NCI-H1417 treated with DMSO at 0.1 percent for 48 hours (cell line): Measurements from ENCODE around the gene HDDC3.

Source experiments
- DNase-seq: peaks from one replicate; lab custom pipeline; 2025; lab: John Stamatoyannopoulos, UW

HDDC3 gene

DNA sequence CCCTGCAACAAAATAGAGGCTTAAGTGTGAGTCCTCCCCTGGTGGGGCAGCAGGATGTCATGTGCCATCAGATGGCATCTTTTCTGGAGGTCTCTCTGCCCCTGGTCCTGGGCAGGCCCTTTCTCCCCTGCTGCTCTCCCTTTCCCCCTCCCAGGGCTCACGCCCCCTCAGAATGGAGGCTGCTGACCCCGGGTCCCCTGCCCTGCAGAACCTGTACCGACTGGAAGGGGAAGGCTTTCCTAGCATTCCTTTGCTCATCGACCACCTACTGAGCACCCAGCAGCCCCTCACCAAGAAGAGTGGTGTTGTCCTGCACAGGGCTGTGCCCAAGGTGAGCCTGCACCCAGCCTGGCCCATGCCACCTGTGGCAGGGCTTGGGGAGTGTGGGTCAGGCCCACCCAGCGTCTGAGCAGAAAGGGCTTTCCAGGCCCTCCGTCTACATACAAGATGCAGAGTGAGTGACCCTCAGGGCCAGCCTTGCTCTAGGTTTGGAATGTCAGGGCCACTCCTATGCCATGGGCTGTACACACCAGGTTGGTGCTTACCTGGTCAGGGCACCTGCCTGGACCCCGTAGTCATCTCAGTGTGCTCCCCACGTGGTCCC is 40.9 kb downstream of the HDDC3 start:
- DNase-seq = no peak

DNA sequence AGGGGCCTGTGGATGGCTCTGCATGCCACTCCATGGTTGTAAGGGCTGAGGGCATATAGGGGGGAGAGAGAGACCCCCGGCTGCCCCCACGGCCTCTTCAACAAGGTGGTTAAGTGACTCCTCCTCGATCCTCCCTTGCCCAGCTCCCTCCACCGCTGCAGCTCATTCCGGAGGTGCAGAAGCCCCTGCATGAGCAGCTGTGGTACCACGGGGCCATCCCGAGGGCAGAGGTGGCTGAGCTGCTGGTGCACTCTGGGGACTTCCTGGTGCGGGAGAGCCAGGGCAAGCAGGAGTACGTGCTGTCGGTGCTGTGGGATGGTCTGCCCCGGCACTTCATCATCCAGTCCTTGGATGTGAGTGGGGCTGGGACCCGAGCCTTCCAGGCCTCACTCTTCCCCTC is 41.5 kb downstream of the HDDC3 start:
- no peak for DNase-seq

DNA sequence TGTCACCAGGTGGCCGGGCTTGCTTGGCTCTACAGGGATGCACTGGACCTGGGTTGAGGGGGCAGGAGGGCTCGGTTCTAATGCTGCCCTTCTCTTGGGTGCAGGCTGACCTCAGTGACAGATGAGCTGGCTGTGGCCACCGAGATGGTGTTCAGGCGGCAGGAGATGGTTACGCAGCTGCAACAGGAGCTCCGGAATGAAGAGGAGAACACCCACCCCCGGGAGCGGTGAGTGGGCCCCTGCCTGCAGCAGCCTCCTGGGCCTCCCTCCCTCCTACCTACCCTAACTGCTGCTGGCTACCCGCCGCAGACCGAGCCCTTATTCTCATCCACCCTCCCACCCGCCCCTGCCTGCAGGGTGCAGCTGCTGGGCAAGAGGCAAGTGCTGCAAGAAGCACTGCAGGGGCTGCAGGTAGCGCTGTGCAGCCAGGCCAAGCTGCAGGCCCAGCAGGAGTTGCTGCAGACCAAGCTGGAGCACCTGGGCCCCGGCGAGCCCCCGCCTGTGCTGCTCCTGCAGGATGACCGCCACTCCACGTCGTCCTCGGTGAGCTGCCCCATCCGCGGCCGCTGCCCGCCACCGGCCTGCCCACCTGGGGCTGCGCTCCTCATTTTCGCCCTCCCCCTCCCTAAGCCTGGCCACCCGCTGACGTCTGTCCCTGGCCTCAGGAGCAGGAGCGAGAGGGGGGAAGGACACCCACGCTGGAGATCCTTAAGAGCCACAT is 42.5 kb downstream of the HDDC3 start:
- no peak for DNase-seq

DNA sequence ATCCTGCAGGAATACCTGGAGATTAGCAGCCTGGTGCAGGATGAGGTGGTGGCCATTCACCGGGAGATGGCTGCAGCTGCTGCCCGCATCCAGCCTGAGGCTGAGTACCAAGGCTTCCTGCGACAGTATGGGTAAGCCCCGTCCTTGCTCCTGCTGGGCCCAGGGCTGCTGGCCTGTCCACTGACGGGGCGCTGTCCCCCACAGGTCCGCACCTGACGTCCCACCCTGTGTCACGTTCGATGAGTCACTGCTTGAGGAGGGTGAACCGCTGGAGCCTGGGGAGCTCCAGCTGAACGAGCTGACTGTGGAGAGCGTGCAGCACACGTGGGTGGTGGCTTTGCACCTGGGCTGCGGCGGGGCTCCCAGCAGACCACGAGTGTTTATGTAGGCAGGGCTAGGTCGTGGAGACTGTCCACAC is 43.0 kb downstream of the HDDC3 start:
- DNase-seq = no peak

DNA sequence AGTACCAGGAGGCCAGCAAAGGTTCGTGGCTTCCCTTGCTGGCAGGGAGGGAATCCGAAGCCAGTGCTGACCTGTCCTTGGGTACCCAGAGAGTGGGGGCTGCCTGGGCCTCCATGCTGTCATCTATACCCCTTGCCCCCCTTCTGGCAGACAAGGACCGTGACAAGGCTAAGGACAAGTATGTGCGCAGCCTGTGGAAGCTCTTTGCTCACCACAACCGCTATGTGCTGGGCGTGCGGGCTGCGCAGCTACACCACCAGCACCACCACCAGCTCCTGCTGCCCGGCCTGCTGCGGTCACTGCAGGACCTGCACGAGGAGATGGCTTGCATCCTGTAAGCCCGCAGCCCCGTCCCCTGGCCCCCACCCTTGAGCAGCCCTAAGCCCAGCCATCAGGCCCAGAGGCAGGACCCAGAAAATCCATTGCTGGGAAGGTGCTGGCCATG is 45.3 kb downstream of the HDDC3 start:
- no peak for DNase-seq

DNA sequence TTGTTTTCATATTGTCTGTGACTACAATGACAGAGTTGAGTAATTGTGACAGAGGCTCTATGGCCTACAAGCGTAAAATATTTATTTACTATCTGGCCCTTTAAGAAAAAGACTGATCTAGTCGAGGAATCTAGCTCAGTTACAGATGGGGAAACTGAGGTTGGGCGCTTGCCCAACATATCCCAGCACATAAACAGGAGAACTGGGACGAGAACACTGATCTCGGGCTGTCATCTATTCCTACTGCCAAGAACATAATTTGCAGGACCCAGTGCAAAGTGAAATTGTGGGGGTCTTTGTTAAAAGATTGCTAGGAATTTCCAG is 46.1 kb downstream of the HDDC3 start:
- no peak for DNase-seq

DNA sequence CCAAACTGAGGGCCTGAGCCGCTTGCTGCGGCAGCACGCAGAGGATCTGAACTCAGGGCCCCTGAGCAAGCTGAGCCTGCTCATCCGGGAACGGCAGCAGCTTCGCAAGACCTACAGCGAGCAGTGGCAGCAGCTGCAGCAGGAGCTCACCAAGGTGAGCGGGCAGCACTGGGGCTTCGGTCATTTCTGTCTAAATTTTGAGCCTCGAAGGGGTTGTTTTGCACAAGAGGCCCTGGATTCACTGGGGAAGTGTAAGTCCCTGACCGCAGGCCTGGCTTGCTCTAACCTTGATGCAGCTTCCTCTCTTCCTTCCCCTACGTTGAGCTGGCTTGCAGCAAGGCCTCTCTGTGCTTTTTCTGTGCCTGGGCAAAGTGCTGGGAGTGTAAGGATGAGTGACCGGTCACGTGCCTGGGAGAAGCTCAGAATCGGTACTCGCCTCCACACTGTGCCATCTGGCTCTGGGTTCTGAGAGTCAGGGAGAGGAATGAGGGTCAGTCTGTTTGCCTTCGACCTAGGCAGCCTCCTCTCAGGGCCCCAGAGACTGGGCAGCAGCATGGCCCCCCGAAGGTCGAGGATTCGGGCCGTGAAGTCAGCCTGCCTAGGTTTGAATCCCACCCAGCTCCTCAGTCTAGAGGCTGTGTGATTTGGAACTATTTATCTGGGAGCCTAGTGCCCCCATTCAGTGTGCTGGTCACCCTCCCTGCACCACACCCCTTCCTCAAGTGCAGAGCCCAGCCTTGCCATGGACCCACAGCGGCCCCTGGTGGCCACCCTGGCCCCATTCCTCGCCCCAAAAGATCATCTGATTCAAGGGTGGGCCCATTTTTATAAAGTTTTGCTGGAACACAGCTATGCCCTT is 46.7 kb downstream of the HDDC3 start:
- DNase-seq = no peak

DNA sequence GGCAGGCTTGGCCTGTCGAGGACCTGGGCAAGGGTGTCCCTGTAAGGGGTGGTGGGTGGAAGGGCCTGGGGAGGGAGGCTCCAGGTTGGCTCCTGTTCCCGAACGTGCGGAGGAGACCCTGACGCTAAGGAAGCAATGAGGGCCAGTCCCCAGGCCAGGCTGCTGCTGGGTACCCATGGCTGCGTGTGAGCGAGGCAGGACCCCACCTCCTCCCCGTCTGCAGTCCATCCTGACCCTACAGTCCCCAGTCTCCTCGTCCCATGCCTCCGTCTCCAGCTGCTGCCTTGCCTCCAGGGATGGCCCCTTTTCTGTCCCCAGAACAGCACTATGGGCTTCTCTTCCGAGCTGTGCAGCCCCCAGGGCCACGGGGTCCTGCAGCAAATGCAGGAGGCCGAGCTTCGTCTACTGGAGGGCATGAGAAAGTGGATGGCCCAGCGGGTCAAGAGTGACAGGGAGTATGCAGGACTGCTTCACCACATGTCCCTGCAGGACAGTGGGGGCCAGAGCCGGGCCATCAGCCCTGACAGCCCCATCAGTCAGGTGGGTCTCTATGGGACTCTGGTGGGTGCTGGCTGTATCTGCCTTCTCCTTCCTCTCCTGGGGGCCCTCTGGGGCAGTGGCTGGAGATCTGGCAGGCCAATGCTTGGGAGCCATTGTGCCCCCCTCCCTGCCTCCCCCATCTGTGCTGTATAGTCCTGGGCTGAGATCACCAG is 47.5 kb downstream of the HDDC3 start:
- DNase-seq = no peak

DNA sequence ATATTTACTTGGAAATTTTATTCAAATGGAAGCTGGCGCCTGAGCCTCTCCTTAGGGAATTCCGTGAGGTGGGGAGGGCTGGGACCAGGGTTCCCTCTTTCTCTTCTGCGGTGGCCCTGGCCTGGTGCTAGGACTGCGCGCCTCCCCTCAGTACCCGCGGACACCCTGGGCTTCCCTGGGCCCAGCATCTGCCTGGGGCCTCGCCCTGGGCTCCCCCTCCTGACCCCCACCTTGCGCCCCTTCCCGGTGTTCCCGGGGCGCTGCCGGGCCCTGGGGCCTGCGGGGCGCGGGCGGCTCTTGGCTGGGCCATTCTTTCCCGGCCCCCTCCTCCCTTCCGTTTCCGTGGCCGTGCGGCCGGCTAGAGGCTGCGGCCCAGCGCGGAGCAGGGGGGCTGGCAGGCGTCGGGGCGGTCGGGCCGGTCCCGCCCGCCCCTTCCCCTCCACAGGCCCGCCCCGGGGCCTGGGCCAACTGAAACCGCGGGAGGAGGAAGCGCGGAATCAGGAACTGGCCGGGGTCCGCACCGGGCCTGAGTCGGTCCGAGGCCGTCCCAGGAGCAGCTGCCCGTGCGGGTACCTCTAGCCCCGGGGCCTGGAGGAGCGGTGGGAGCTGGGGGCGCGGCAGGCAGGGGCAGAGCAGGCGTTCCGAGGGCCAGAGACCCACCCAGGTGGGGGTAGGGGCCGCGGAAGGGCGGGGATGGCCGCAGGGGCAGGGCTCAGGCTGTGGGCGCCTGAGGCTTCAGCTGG is 48.2 kb downstream of the HDDC3 start, which contains the start of gene FES:
FES (plus strand) TSS at position 529 of the 743 bp plus-strand sequence. CDS start 542 bp downstream, outside the sequence.
- DNase-seq = no peak

DNA sequence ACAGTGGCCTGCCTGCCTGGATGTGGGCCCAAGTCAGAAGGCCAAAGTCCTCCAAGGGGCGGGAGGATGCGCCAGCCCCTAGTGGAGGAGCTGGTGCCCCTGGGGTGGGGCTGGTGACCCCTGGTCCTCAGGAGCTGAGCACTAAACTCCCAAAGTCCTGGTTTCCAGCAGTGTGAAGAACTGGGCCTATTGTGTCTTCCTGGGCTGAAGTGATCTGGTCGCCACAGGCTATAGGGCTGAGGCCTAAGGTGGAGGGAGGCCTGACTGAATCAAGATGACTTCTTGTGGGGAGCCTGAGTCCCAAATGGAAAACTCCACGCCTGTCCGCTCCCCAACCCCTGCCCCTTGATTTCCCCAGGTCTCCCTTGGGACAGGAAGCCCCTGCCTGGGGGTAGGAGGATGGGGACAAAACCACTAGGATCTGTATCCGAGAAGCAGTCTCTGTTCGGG is 48.8 kb downstream of the HDDC3 start:
- DNase-seq = no peak

DNA sequence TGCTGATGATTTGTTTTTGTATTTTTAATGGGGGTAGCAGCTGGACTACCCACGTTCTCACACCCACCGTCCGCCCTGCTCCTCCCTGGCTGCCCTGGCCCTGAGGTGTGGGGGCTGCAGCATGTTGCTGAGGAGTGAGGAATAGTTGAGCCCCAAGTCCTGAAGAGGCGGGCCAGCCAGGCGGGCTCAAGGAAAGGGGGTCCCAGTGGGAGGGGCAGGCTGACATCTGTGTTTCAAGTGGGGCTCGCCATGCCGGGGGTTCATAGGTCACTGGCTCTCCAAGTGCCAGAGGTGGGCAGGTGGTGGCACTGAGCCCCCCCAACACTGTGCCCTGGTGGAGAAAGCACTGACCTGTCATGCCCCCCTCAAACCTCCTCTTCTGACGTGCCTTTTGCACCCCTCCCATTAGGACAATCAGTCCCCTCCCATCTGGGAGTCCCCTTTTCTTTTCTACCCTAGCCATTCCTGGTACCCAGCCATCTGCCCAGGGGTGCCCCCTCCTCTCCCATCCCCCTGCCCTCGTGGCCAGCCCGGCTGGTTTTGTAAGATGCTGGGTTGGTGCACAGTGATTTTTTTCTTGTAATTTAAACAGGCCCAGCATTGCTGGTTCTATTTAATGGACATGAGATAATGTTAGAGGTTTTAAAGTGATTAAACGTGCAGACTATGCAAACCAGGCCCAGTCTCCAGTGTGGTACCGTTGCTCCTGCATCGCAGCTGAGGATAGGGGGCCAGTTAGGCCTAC is 49.4 kb downstream of the HDDC3 start:
- no peak for DNase-seq

DNA sequence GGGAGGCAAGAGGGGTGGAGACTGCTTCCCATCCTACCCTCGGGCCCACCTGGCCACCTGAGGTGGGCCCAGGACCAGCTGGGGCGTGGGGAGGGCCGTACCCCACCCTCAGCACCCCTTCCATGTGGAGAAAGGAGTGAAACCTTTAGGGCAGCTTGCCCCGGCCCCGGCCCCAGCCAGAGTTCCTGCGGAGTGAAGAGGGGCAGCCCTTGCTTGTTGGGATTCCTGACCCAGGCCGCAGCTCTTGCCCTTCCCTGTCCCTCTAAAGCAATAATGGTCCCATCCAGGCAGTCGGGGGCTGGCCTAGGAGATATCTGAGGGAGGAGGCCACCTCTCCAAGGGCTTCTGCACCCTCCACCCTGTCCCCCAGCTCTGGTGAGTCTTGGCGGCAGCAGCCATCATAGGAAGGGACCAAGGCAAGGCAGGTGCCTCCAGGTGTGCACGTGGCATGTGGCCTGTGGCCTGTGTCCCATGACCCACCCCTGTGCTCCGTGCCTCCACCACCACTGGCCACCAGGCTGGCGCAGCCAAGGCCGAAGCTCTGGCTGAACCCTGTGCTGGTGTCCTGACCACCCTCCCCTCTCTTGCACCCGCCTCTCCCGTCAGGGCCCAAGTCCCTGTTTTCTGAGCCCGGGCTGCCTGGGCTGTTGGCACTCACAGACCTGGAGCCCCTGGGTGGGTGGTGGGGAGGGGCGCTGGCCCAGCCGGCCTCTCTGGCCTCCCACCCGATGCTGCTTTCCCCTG is 50.2 kb downstream of the HDDC3 start:
- DNase-seq = no peak

DNA sequence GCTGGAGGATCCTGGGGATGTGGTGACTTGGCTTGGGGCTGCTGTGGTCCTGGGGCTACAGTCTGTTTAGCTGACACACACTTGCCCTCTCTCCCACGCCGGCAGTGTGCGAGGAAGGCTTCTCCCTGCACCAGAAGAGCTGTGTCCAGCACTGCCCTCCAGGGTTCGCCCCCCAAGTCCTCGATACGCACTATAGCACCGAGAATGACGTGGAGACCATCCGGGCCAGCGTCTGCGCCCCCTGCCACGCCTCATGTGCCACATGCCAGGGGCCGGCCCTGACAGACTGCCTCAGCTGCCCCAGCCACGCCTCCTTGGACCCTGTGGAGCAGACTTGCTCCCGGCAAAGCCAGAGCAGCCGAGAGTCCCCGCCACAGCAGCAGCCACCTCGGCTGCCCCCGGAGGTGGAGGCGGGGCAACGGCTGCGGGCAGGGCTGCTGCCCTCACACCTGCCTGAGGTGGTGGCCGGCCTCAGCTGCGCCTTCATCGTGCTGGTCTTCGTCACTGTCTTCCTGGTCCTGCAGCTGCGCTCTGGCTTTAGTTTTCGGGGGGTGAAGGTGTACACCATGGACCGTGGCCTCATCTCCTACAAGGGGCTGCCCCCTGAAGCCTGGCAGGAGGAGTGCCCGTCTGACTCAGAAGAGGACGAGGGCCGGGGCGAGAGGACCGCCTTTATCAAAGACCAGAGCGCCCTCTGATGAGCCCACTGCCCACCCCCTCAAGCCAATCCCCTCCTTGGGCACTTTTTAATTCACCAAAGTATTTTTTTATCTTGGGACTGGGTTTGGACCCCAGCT is 51.0 kb downstream of the HDDC3 start:
- DNase-seq = no peak

DNA sequence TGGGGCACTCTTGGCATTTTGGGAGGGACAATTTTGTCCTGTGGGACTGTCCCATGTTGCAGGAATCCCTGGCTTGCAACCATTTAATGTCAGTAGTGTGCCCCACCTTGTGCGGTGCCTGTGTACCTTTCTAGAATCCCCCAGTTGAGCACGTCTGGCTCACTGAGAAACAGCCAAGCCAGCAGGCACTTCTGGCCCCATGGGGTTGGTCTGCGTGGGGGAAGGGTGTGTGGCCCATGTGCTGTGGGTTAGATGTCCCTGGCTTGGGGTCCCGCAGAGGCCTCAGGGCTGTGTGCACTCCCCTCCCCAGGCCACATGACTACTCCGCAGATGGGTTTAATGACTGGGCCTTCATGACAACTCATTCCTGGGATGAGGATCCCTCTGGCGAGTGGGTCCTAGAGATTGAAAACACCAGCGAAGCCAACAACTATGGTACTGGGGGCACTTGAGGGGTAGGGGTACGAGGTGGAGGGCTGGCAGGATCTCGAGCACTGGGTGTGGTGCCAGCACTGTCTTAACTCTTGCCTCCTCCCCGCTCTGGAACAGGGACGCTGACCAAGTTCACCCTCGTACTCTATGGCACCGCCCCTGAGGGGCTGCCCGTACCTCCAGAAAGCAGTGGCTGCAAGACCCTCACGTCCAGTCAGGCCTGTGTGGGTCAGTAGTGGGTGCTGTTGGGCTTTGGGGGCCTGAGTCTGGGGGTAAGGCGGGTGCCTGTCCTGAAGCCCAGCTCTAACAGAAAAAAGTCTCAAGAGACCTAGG is 51.8 kb downstream of the HDDC3 start:
- DNase-seq = no peak
